Astrocyte (in vitro differentiated cells and primary cell): ENCODE data around the gene PLXDC2. TPM values are rescaled to one million over a fixed set of nuclear protein-coding genes. Genes with fewer than 3 reads are reported as not detected.
A peak's percentile ranks its signal among the peaks of the same experiment; 100 is the strongest.
"Not testable (repeated sequence)": the region's sequence is repeated elsewhere in the genome, so short reads cannot be mapped to it uniquely, and the experiment has no call there.

Source experiments
- DNase-seq: peaks from one replicate; pipeline ENCODE4 v3.0.0-alpha.2; 2010; ENCODE audit warnings: low read depth
- FAIRE-seq: peaks from 2 replicates; lab custom pipeline; 2011; peaks lifted over from hg19 to GRCh38; lab: Jason Lieb, UNC
- H2AFZ ChIP-seq: 2 replicates; pipeline ENCODE4 v1.6.0; 2012; ENCODE audit warnings: low read depth, low read length, inconsistent platforms
- H3K27ac ChIP-seq: 2 replicates; pipeline ENCODE4 v1.5.1; 2011; ENCODE audit warnings: low read depth, low read length, inconsistent platforms
- H3K27me3 ChIP-seq: 2 replicates; pipeline ENCODE4 v1.6.0; 2011; ENCODE audit warnings: low read length, inconsistent platforms; ENCODE audit not compliant: insufficient read depth
- H3K36me3 ChIP-seq: 2 replicates; pipeline ENCODE4 v1.5.1; 2011; ENCODE audit warnings: low read length, inconsistent platforms; ENCODE audit not compliant: insufficient read depth
- H3K4me1 ChIP-seq: 2 replicates; pipeline ENCODE4 v1.5.1; 2011; ENCODE audit warnings: low read length, inconsistent platforms; ENCODE audit not compliant: insufficient read depth
- H3K4me2 ChIP-seq: 2 replicates; pipeline ENCODE4 v1.6.0; 2012; ENCODE audit warnings: low read length, inconsistent platforms
- H3K4me3 ChIP-seq: 2 replicates; pipeline ENCODE4 v1.5.1; 2011; ENCODE audit warnings: low read depth, mild to moderate bottlenecking, low read length, inconsistent platforms; ENCODE audit not compliant: insufficient read depth
- H3K79me2 ChIP-seq: 2 replicates; pipeline ENCODE4 v1.6.0; 2012; ENCODE audit warnings: mild to moderate bottlenecking, low read length, inconsistent platforms; ENCODE audit not compliant: insufficient read depth
- H3K9ac ChIP-seq: 2 replicates; pipeline ENCODE4 v1.6.0; 2012; ENCODE audit warnings: mild to moderate bottlenecking, low read length, inconsistent platforms
- H3K9me3 ChIP-seq: 2 replicates; pipeline ENCODE4 v1.5.1; 2012; ENCODE audit warnings: low read depth, mild to moderate bottlenecking, low read length, inconsistent platforms; ENCODE audit not compliant: insufficient read depth
- H4K20me1 ChIP-seq: 2 replicates; pipeline ENCODE4 v1.6.0; 2012; ENCODE audit warnings: low read length, inconsistent platforms; ENCODE audit not compliant: insufficient read depth
- H3K27ac Mint-ChIP-seq: one replicate; pipeline ENCODE4 v1.8.0; 2021; ENCODE audit warnings: mild to moderate bottlenecking, mixed read lengths; ENCODE audit not compliant: unreplicated experiment
- H3K27me3 Mint-ChIP-seq: one replicate; pipeline ENCODE4 v1.8.0; 2021; ENCODE audit warnings: low read depth, mixed read lengths; ENCODE audit not compliant: unreplicated experiment
- H3K36me3 Mint-ChIP-seq: one replicate; pipeline ENCODE4 v1.8.0; 2021; ENCODE audit warnings: low read depth, mixed read lengths; ENCODE audit not compliant: unreplicated experiment
- H3K4me1 Mint-ChIP-seq: one replicate; pipeline ENCODE4 v1.8.0; 2021; ENCODE audit warnings: low read depth, mixed read lengths; ENCODE audit not compliant: unreplicated experiment
- H3K4me3 Mint-ChIP-seq: one replicate; pipeline ENCODE4 v1.8.0; 2021; ENCODE audit warnings: mild to moderate bottlenecking, moderate library complexity, mixed read lengths; ENCODE audit not compliant: unreplicated experiment
- H3K9me3 Mint-ChIP-seq: one replicate; pipeline ENCODE4 v1.8.0; 2021; ENCODE audit warnings: mild to moderate bottlenecking, mixed read lengths; ENCODE audit not compliant: unreplicated experiment
- EZH2 ChIP-seq: IDR thresholded peaks from 2 replicates; pipeline ENCODE4 v1.6.1; 2012; ENCODE audit warnings: mild to moderate bottlenecking, low read length, inconsistent platforms; ENCODE audit not compliant: insufficient read depth
- total RNA-seq: library from RNA; stranded (reverse); gene quantifications from 2 replicates; pipeline ENCODE4 v1.2.1, GENCODE V29; 2021
- TF ChIP-seq, protein P1 (sequence below): IDR thresholded peaks from 2 replicates; pipeline ENCODE4 v1.5.1; 2011; ENCODE audit warnings: low read depth, mild to moderate bottlenecking, inconsistent platforms, low read length, moderate library complexity; ENCODE audit not compliant: insufficient read depth

The PLXDC2 gene
- total RNA-seq, 1 donor from 2014 or later: 36.1 TPM

DNA sequence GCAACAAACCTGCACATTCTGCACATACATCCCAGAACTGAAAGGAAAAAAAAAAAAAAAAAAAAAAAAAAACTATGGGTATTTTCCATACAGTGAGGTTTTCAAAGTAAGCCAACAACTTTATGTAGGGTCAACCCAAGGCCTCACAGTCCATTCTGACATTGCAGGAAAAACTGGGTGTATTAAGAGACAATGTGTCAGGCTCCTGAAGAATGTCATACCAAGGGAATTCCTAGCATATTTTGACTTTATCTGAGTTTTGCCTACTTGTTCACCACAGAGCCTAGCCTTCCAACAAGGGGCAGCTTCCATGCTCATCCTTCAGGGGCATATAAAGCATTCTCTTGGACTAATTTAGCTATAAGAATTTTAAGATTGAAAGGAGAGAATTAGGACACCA is 368.9 kb downstream of the PLXDC2 start:
- H3K9ac ChIP-seq: no peak overlapping the region
- H3K27ac ChIP-seq: no peak overlapping the region
- H3K9me3 ChIP-seq: no peaks in the 10 kb centered on the region
- FAIRE-seq (no peak), DNase-seq (peak; percentile 23)
- no peak overlapping the region for H3K27ac Mint-ChIP-seq
- no peaks in the 10 kb centered on the region for H3K9me3 Mint-ChIP-seq
- peaks cover 7% of the 10 kb centered on the region for H3K4me1 Mint-ChIP-seq
- no peaks in the 10 kb centered on the region for H4K20me1 ChIP-seq
- no peaks in the 10 kb centered on the region for H3K79me2 ChIP-seq
- H3K27me3 Mint-ChIP-seq: no peaks in the 10 kb centered on the region
- H3K4me1 ChIP-seq: no peaks in the 10 kb centered on the region
- no peak overlapping the region for H3K4me3 ChIP-seq
- H3K27me3 ChIP-seq: no peaks in the 10 kb centered on the region
- H3K36me3 Mint-ChIP-seq: no peaks in the 10 kb centered on the region
- no peak overlapping the region for H2AFZ ChIP-seq
- H3K36me3 ChIP-seq: no peaks in the 10 kb centered on the region
- no peak for TF ChIP-seq EZH2
- TF ChIP-seq, protein P1, sequence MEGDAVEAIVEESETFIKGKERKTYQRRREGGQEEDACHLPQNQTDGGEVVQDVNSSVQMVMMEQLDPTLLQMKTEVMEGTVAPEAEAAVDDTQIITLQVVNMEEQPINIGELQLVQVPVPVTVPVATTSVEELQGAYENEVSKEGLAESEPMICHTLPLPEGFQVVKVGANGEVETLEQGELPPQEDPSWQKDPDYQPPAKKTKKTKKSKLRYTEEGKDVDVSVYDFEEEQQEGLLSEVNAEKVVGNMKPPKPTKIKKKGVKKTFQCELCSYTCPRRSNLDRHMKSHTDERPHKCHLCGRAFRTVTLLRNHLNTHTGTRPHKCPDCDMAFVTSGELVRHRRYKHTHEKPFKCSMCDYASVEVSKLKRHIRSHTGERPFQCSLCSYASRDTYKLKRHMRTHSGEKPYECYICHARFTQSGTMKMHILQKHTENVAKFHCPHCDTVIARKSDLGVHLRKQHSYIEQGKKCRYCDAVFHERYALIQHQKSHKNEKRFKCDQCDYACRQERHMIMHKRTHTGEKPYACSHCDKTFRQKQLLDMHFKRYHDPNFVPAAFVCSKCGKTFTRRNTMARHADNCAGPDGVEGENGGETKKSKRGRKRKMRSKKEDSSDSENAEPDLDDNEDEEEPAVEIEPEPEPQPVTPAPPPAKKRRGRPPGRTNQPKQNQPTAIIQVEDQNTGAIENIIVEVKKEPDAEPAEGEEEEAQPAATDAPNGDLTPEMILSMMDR: no peak
- no peak overlapping the region for H3K4me2 ChIP-seq
- no peak overlapping the region for H3K4me3 Mint-ChIP-seq

DNA sequence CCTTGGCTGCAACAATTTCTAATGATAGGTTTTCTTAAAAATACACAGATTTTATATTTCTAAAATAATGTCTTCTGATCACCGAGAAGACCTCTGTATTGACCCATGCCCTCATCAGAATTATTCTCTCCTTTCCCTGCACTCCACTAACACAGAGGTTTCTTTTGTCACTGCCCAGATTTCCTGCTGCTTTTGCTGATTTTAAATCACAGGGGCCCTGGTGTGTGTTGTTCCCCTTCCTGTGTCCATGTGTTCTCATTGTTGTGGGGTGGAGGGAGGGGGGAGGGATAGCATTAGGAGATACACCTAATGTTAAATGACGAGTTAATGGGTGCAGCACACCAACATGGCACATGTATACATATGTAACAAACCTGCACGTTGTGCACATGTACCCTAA is 375.2 kb downstream of the PLXDC2 start:
- not testable (repeated sequence) for H3K27me3 Mint-ChIP-seq, H3K36me3 ChIP-seq, H3K27ac Mint-ChIP-seq, H2AFZ ChIP-seq, H3K27ac ChIP-seq, DNase-seq, H3K79me2 ChIP-seq, H3K4me2 ChIP-seq, H3K4me1 ChIP-seq, H3K9me3 Mint-ChIP-seq, H3K36me3 Mint-ChIP-seq, H3K4me3 Mint-ChIP-seq, H3K9ac ChIP-seq, FAIRE-seq, H3K4me3 ChIP-seq, H3K27me3 ChIP-seq, H4K20me1 ChIP-seq, H3K4me1 Mint-ChIP-seq, H3K9me3 ChIP-seq

DNA sequence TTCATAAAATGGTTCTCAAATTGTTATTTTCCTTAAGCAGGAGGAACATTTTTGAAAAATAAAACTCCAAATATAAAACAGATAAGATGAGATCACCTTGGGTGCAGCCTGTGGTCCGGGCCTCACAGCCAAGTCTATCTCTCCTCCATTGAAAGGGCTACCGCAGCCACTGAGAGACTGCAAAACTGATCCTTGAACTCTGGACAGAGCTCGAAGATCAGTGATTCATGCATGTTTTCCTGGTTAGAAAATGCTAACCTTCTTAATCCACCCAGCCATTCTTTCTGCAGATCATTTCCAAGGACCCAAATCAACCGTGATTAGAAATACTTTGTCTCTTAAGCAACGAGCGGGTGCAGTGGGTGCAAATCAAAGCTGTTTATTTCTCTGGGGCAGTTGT is 378.8 kb downstream of the PLXDC2 start:
- H4K20me1 ChIP-seq: no peaks in the 10 kb centered on the region
- Mint-ChIP-seq H3K9me3 (no peaks in the 10 kb centered on the region), H3K27me3 (no peaks in the 10 kb centered on the region), H3K36me3 (peaks cover 4% of the 10 kb centered on the region), H3K4me3 (no peak overlapping the region), H3K4me1 (peaks cover 4% of the 10 kb centered on the region), H3K27ac (no peak overlapping the region)
- H3K4me2 ChIP-seq: no peak overlapping the region
- no peaks in the 10 kb centered on the region for H3K36me3 ChIP-seq
- no peaks in the 10 kb centered on the region for H3K9me3 ChIP-seq
- TF ChIP-seq, protein P1: no peak
- H3K9ac ChIP-seq: no peak overlapping the region
- DNase-seq (no peak), FAIRE-seq (no peak)
- H2AFZ ChIP-seq: no peak overlapping the region
- no peaks in the 10 kb centered on the region for H3K79me2 ChIP-seq
- no peak overlapping the region for H3K4me3 ChIP-seq
- H3K27ac ChIP-seq: no peak overlapping the region
- no peaks in the 10 kb centered on the region for H3K4me1 ChIP-seq
- H3K27me3 ChIP-seq: no peaks in the 10 kb centered on the region
